HFFc6 (cell line): ENCODE results near the gene HMGCL. TPM values are rescaled to one million over a fixed set of nuclear protein-coding genes. Genes with fewer than 3 reads are reported as not detected.
"Not testable (repeated sequence)": the region's sequence is repeated elsewhere in the genome, so short reads cannot be mapped to it uniquely, and the experiment has no call there.

Source experiments
- DNase-seq: peaks from one replicate; pipeline ENCODE4 v3.0.0-alpha.2; 2018
- H3K27ac Mint-ChIP-seq: 2 replicates; pipeline ENCODE4 v1.8.0; 2020; ENCODE audit warnings: mild to moderate bottlenecking, mixed read lengths
- H3K27me3 Mint-ChIP-seq: 2 replicates; pipeline ENCODE4 v1.8.0; 2021; ENCODE audit warnings: mild to moderate bottlenecking, moderate library complexity, mixed read lengths; ENCODE audit not compliant: insufficient read depth
- H3K36me3 Mint-ChIP-seq: 2 replicates; pipeline ENCODE4 v1.8.0; 2021; ENCODE audit warnings: low read depth, mixed read lengths
- H3K4me1 Mint-ChIP-seq: 2 replicates; pipeline ENCODE4 v1.8.0; 2020; ENCODE audit warnings: low read depth, mixed read lengths
- H3K4me3 Mint-ChIP-seq: 2 replicates; pipeline ENCODE4 v1.8.0; 2020; ENCODE audit warnings: mild to moderate bottlenecking, moderate library complexity, mixed read lengths
- H3K9me3 Mint-ChIP-seq: 2 replicates; pipeline ENCODE4 v1.8.0; 2020; ENCODE audit warnings: mild to moderate bottlenecking, mixed read lengths
- CTCF ChIP-seq: fragments of 200-600 bp; sonication (generic); IDR thresholded peaks from 2 replicates; pipeline ENCODE4 v1.5.0; 2021; ENCODE audit warnings: antibody characterized with exemption, mild to moderate bottlenecking
- total RNA-seq, 6 experiments: library from RNA; stranded (reverse); fragmentation: NEBNext Ultra II Directional; extraction: Animal tissue kit (Norgen Biotek cat#: 25700); gene quantifications; 2 replicates in 1 of 6; 3 replicates in 5 of 6; pipeline ENCODE4 v1.2.3, GENCODE V29; 2021

Gene HMGCL
- total RNA-seq, 6 experiments from 2014 or later, result 20.2 to 22.9 (median 21.7) TPM

DNA sequence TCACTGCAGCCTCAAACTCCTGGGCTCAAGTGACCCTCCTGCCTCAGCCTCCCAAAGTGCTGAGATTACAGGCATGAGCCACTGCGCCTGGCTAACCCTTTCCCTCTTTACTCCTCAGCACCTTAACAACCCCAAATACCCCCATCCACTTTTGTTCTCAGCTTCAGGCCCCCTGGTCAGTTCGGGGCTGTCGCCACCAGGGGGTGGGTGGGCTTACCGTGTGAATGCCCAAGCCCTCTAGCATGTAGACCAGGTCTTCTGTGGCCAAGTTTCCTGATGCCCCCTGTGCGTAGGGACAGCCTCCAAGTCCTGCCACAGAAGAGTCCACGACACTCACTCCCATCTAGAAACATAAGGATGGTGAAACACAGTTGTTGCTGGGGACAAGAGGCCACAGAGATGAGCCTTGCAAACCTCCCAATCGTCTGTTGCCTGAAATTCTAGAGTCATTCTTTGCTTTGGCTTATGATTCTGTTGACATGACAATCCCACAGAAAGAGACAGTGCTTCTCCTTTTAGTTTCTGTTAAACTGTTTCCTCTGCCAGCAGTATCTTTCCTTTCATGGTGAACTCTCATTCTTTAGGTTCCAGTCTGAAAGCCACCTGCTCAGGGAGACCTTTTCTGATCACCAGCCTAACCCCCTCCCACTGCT lies 20.9 kb downstream of the HMGCL start:
- Mint-ChIP-seq H3K36me3 (no peaks in the 10 kb centered on the region), H3K4me3 (no peak overlapping the region), H3K4me1 (peaks cover 19% of the 10 kb centered on the region), H3K27ac (no peak overlapping the region), H3K9me3 (no peaks in the 10 kb centered on the region), H3K27me3 (peaks cover 4% of the 10 kb centered on the region)
- no peak for DNase-seq
- peak; percentile 63 for TF ChIP-seq CTCF

DNA sequence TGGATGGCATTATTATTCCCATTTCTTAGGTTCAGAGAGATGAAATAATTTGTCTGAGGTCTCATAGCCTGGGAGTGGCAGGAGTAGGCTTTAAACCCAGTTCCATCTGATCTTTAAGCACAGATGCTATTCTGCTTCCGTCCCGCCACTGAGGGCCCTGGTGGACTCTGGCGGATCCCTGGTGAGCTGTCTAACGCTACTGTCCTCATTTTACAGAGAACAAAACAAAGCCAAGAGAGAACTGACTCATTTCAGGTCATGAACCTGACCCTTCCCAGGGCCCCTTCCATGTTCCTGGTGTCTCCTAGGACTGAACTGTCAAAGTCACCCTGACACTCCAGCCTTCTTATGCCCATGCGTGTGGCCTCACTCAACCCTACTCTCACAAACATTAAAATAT lies 21.6 kb downstream of the HMGCL start:
- no peak for DNase-seq
- H3K36me3 Mint-ChIP-seq, result no peaks in the 10 kb centered on the region
- no peaks in the 10 kb centered on the region for H3K9me3 Mint-ChIP-seq
- peaks cover 4% of the 10 kb centered on the region for H3K27me3 Mint-ChIP-seq
- no peak for TF ChIP-seq CTCF
- no peak overlapping the region for H3K4me3 Mint-ChIP-seq
- peaks cover 23% of the 10 kb centered on the region for H3K4me1 Mint-ChIP-seq
- H3K27ac Mint-ChIP-seq, result no peak overlapping the region

DNA sequence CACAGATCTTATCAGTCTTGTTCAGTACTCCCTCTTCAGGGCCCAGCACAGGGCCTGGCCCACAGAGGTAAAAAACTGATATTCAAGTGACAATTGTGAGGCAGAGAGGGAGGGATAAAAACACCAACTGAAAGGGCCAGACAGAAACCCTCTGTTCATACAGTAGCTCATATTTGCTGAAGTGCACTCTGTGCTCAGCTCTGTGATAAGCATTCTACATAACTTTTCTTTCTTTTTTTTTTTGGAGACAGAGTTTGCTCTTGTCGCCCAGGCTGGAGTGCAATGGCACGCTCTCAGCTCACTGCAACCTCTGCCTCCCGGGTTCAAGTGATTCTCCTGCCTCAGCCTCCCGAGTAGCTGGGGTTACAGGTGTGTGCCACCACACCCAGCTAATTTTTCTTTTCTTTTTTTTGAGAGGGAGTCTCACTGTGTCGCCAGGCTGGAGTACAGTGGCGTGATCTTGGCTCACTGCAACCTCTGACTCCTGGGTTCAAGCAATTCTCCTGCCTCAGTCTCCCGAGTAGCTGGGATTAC lies 22.4 kb downstream of the HMGCL start:
- H3K27me3 Mint-ChIP-seq, H3K36me3 Mint-ChIP-seq, H3K9me3 Mint-ChIP-seq, DNase-seq, H3K27ac Mint-ChIP-seq, H3K4me3 Mint-ChIP-seq: not testable (repeated sequence)
- peaks cover 23% of the 10 kb centered on the region for H3K4me1 Mint-ChIP-seq

- H3K9me3 Mint-ChIP-seq, result no peaks in the 10 kb centered on the region
- H3K4me1 Mint-ChIP-seq, result peaks cover 17% of the 10 kb centered on the region
- H3K4me3 Mint-ChIP-seq, result peak overlapping the region; percentile 32; the same call in 1 of the 2 replicates
- no peaks in the 10 kb centered on the region; the same call in 1 of the 2 replicates for H3K36me3 Mint-ChIP-seq
- no peak overlapping the region for H3K27ac Mint-ChIP-seq
- DNase-seq, result no peak
- TF ChIP-seq CTCF, result no peak
- peaks cover 4% of the 10 kb centered on the region for H3K27me3 Mint-ChIP-seq
Observed at GRCh38 chr1:23801876-23802275, 23.4 kb downstream of the HMGCL start.

DNA sequence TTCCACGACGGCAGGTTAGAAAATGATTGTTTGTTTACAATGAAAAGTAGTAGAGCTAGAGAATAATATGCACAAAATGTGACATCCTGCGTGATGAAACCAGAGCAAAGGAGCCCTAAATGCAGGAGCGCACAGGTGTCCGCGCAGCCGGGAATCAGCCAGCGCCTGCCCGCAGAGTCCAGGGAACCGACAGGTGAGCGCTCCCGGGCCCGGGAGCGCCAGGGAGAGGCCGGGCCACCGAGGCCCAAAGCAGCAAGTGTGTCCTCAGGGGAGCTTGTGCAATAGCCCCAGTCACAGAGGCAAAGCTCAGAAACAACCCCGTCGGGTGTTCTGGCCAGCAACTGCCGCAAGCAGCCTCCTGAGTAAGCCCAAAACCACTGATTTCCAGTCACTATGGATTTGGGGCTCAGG lies 23.9 kb downstream of the HMGCL start:
- TF ChIP-seq CTCF, result no peak
- peaks cover 17% of the 10 kb centered on the region for H3K4me1 Mint-ChIP-seq
- peaks cover 4% of the 10 kb centered on the region for H3K27me3 Mint-ChIP-seq
- no peak for DNase-seq
- peak overlapping the region; percentile 38; the same call in 1 of the 2 replicates for H3K27ac Mint-ChIP-seq
- peak overlapping the region; percentile 95 for H3K4me3 Mint-ChIP-seq
- H3K36me3 Mint-ChIP-seq, result peaks cover 4% of the 10 kb centered on the region; the same call in 1 of the 2 replicates
- no peaks in the 10 kb centered on the region for H3K9me3 Mint-ChIP-seq
